SK-N-SH treated with all-trans-retinoic acid at 6 μM for 48 hours (cell line): ENCODE results near the gene DNAJC1.

ENCODE experiments used
- ARNTL ChIP-seq: fragments of 450-650 bp; formaldehyde crosslinking; IDR thresholded peaks from 2 replicates; pipeline ENCODE4 v1.5.0; 2020; ENCODE audit warnings: low read depth, mild to moderate bottlenecking, moderate library complexity, borderline replicate concordance
- CREB5 ChIP-seq: fragments of 250-450 bp; sonication (Bioruptor Pico); IDR thresholded peaks from 2 replicates; pipeline ENCODE4 v1.5.1; 2020; ENCODE audit warnings: low read depth, mild to moderate bottlenecking, moderate library complexity
- CSDC2 ChIP-seq: fragments of 250-450 bp; sonication (Bioruptor Pico); IDR thresholded peaks from 2 replicates; pipeline ENCODE4 v1.5.0; 2020; ENCODE audit warnings: mild to moderate bottlenecking, moderate library complexity
- ESRRG ChIP-seq: fragments of 250-450 bp; sonication (Bioruptor Pico); IDR thresholded peaks from 2 replicates; pipeline ENCODE4 v1.6.1; 2021; ENCODE audit warnings: mild to moderate bottlenecking
- ISL1 ChIP-seq: fragments of 250-450 bp; sonication (Bioruptor Pico); IDR thresholded peaks from 2 replicates; pipeline ENCODE4 v2.1.2; 2022; ENCODE audit warnings: mild to moderate bottlenecking, moderate library complexity
- PATZ1 ChIP-seq: fragments of 250-450 bp; sonication (Bioruptor Pico); IDR thresholded peaks from 2 replicates; pipeline ENCODE4 v1.8.0; 2020; ENCODE audit warnings: mild to moderate bottlenecking, moderate library complexity, borderline replicate concordance
- PPARA ChIP-seq: fragments of 250-450 bp; sonication (Bioruptor Pico); IDR thresholded peaks from 2 replicates; pipeline ENCODE4 v1.5.0; 2020; ENCODE audit warnings: mild to moderate bottlenecking, borderline replicate concordance
- RARB ChIP-seq: fragments of 250-450 bp; sonication (Bioruptor Pico); IDR thresholded peaks from 2 replicates; pipeline ENCODE4 v1.8.0; 2021; ENCODE audit warnings: mild to moderate bottlenecking, moderate library complexity
- TOX ChIP-seq: fragments of 250-450 bp; sonication (Bioruptor Pico); IDR thresholded peaks from 2 replicates; pipeline ENCODE4 v1.8.0; 2021; ENCODE audit warnings: mild to moderate bottlenecking, moderate library complexity, borderline replicate concordance
- ZFP3 ChIP-seq: fragments of 250-450 bp; sonication (Bioruptor Pico); IDR thresholded peaks from 2 replicates; pipeline ENCODE4 v1.5.0; 2020; ENCODE audit warnings: mild to moderate bottlenecking, moderate library complexity

GRCh38 chr10:21943633-21944265 is 59.8 kb downstream of the DNAJC1 start:
- no peak for TF ChIP-seq RARB (CRISPR knock-in tag)
- TF ChIP-seq ISL1, result no peak
- TF ChIP-seq PPARA (CRISPR knock-in tag), result no peak
- TF ChIP-seq CREB5 (CRISPR knock-in tag), result no peak
- TF ChIP-seq ESRRG (CRISPR knock-in tag), result no peak
- TF ChIP-seq ARNTL, result no peak
- no peak for TF ChIP-seq ZFP3 (CRISPR knock-in tag)
- TF ChIP-seq PATZ1, result no peak
- TF ChIP-seq TOX, result no peak
- no peak for TF ChIP-seq CSDC2
